Forelimb muscle (tissue), 1 donor: ENCODE measurements around the gene NIPSNAP2. TPM values are rescaled to one million over a fixed set of nuclear protein-coding genes. Genes with fewer than 3 reads are reported as not detected.
"Not testable (repeated sequence)": the region's sequence is repeated elsewhere in the genome, so short reads cannot be mapped to it uniquely, and the experiment has no call there.

Experiments
- DNase-seq: peaks from one replicate; pipeline ENCODE4 v3.0.0-alpha.2; 2013; ENCODE audit warnings: low read depth
- polyA plus RNA-seq: library from polyadenylated mRNA; unstranded; fragments of 120-200 nt; gene quantifications from one replicate; pipeline ENCODE4 v1.2.1, GENCODE V29; 2013; ENCODE audit not compliant: insufficient read length

The NIPSNAP2 gene
- 107 TPM for polyA plus RNA-seq

GRCh38 chr7:55964261-55965099, at the start of gene NIPSNAP2:
Gene NIPSNAP2, plus strand, starts transcription at chr7:55964585. Its CDS starts 25 bp downstream, at chr7:55964610.
- peak; percentile 46 for DNase-seq

DNA sequence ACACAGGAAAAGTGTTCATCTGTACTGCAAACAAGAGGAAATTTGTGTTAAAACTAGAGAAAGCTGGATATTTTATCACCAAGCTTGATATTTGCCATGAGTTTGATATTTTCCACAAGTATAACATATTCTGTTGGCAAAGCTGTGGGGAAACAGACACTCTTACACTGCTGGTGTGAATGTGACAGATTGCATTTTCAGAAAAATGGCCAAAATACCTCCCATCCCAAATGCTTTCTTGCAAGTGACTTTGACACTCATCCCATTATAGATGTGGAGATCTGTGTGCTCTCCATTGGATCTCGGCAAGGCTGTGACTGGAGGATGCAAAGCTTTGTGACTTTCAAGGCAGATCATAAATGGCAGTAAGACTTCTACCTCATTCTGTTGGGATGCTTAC, 46.6 kb upstream of the NIPSNAP2 start:
- no peak for DNase-seq

GRCh38 chr7:55928006-55928767, 36.2 kb upstream of the NIPSNAP2 start:
- no peak for DNase-seq

GRCh38 chr7:55931421-55932151, 32.8 kb upstream of the NIPSNAP2 start:
- DNase-seq = no peak

DNA sequence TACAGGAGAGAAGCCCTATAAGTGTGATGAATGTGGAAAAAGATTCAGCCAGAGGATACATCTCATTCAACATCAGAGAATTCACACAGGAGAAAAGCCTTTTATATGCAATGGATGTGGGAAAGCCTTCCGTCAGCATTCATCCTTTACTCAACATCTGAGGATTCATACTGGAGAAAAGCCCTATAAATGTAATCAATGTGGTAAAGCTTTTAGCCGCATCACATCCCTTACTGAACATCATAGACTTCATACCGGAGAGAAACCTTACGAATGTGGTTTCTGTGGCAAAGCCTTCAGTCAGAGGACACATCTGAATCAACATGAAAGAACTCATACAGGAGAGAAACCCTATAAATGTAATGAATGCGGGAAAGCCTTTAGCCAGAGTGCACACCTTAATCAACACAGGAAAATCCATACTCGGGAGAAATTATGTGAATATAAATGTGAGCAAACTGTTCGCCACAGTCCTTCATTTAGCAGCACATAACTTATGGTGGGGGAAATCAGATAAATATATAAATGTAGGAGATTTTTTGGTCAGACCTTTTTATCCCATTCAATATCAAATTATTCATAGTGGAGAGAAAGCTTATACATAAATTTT, 24.8 kb upstream of the NIPSNAP2 start:
- DNase-seq = no peak

- no peak for DNase-seq
These were observed 17.8 kb upstream of the NIPSNAP2 start for GRCh38 chr7:55946545-55946944.

DNA sequence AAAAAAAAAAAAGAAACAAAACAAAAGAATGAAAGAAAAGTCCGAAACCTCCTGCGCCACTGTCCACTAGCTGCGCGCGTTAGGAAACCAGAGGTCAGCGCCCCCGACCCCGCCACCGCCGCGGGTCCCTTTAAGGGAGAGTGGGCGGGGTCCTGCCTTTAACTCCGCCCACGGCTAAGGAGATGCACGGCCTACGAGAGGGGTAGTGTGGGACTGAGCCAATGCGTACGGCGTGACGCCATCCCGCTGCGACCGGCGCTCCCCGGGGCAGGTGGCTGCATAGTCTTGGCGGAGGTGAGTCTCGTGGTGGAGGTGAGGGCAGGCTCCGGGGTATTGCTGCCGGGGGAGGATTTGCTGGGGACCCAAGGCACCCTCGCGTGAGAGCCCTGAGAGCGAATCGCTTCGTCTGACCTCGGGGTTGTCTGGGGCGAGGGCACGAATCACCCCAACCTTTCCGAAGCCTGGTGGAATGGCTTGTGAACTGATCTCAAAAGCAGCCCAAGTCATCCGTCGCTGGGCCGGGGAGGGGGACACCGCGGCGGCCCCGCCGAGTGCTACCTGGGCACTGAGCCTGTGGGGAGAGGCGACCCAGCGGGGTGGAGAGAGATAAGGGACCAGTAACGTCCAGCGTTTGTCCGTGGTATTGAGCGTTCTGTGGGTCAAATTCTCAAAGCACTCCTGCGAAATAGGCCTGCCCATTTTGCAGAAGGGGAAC, 12.6 kb upstream of the NIPSNAP2 start, which contains the start of gene MRPS17:
Gene MRPS17 (plus strand): TSS at position 241 of the 715 bp plus-strand sequence. CDS start 1,319 bp downstream, outside the sequence.
- peak; percentile 78 for DNase-seq

GRCh38 chr7:55952352-55952671, 12.1 kb upstream of the NIPSNAP2 start:
- not testable (repeated sequence) for DNase-seq

GRCh38 chr7:55953707-55954475, 10.5 kb upstream of the NIPSNAP2 start:
- no peak for DNase-seq

- DNase-seq = no peak
These were observed 7.2 kb upstream of the NIPSNAP2 start for GRCh38 chr7:55957190-55957589.

- DNase-seq = no peak
These were observed 2.4 kb upstream of the NIPSNAP2 start for GRCh38 chr7:55962014-55962413.

- no peak for DNase-seq
These were observed 709 bp upstream of the NIPSNAP2 start for GRCh38 chr7:55963584-55964168.

DNA sequence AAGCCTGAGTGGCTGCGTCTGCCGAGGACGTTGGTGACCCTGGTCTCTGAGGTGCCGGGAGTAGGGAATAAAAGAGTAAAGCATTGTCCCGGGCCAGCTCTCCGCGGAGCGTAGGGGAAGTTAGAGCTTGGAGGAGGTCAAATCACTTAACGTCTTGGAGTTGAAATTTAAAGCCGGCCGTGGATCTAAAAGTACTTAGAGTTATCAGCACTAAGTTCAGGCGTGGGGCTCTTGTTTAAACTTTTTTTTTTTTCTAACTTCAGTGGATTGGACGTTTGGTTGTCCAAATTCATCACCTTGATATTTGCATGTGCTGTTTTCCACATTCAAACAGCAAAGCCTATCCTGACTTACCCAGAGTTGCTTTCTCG, 700 bp downstream of the NIPSNAP2 start:
- DNase-seq = no peak

DNA sequence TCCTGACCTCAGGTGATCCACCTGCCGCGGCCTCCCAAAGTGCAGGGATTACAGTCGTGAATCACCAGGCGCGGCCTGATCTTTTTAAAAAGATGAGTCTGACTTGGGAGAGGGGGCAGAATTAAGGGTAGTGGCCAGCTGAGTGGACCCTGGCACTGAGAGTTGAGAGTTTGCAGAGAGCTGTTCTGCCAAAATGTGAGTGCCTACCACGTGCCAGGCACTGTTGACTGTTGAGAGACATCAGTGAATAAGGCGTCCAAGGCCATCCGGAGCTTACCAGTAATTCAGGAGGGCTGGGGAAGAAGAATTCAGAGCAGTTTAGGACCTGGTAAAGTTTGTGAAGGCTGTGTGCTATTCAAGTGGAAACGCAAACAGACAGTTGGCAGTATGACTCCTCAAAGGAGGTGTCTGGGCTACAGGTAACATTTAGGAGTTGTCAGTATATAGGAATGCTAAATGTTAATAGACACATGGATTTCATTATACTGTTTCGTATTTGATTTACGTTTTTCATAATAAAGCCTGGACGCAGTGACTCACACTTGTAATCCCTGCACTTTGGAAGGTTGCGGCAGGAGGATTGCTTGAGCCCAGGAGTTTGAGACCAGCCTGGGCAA, 1.5 kb downstream of the NIPSNAP2 start:
- no peak for DNase-seq

DNA sequence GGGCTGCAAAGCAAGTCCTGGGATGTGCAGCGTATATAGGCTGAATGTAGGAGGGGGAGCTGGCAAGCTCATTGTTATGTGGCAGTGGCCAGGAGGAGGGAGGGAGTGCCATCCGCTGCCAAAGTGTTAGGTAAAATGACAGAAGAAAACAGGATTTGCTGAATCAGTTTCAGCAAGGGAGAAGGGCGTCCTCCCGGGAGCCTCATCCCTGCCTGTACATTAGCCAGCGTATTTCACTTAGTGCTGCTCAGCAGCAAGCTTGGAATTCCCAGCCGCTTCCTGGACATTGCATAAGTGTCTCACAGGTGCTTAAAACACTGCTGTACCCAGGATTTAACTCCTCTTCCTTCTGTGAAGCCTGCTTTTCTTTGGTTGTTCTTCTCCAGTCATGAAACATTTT, 2.5 kb downstream of the NIPSNAP2 start:
- no peak for DNase-seq

DNA sequence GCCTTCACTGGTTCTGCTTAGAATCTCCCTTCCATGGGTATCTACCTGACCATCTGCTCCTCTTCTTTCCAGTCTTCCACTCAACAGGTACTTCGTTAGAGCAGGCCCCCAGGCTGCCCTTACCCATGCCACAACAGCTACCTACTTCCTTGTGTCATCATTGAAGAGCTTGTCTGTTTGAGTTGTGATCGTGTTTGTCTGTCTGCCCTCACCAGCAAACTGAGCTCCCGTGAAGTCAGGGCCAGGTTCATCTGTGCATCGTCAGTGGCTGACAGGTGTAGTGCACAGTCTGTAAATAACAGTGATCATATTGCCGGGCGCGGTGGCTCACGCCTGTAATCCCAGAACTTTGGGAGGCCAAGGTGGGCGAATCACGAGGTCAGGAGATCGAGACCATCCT, 5.0 kb downstream of the NIPSNAP2 start:
- DNase-seq = no peak

- no peak for DNase-seq
These were observed 6.2 kb downstream of the NIPSNAP2 start for GRCh38 chr7:55970561-55970960.

DNA sequence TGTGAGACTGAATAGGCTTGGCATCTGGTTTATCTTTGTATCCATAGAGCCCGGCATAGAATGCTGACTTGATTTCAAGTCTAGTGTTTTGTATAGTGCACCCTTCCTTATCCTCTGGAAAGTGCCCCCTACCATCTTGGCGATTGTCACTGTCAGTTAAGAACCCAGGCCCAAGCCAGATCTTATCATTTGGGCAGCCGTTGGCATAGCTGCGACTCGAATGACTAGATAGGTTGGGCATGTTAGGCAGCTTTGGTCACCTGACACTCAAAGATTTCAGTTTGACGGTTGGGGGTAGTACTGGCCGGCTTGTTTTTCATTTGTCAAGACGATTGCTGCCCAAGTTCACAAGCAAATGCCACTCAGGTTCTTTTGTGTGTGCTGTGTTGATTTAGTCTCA, 6.6 kb downstream of the NIPSNAP2 start:
- DNase-seq = no peak

DNA sequence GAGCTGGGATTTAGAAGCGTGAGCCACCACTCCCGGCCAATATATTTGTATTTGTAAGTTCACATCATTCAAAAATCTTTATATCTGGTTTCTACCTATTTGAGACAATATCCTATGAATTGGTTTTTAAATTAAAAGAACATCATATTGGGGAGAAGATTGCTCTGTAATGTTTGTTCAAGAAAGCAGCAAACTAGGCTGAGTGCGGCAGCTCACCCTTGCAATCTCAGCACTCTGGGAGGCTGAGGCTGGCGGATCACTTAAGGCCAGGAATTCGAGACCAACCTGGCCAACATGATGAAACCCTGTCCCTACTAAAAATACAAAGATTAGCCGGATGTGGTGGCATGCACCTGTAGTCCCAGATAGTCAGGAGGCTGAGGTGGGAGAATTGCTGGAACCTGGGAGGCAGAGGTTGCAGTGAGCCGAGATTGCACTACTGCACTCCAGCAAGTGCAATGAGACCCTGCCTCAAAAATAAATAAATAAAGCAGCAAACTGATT, 9.4 kb downstream of the NIPSNAP2 start:
- no peak for DNase-seq
